Measurements from ENCODE around the gene PTGER1. TPM values are rescaled to one million over a fixed set of nuclear protein-coding genes. Genes with fewer than 3 reads are reported as not detected.

PTGER1 gene
- total RNA-seq, 1 experiment from 2014 or later = 0.63 TPM

DNA sequence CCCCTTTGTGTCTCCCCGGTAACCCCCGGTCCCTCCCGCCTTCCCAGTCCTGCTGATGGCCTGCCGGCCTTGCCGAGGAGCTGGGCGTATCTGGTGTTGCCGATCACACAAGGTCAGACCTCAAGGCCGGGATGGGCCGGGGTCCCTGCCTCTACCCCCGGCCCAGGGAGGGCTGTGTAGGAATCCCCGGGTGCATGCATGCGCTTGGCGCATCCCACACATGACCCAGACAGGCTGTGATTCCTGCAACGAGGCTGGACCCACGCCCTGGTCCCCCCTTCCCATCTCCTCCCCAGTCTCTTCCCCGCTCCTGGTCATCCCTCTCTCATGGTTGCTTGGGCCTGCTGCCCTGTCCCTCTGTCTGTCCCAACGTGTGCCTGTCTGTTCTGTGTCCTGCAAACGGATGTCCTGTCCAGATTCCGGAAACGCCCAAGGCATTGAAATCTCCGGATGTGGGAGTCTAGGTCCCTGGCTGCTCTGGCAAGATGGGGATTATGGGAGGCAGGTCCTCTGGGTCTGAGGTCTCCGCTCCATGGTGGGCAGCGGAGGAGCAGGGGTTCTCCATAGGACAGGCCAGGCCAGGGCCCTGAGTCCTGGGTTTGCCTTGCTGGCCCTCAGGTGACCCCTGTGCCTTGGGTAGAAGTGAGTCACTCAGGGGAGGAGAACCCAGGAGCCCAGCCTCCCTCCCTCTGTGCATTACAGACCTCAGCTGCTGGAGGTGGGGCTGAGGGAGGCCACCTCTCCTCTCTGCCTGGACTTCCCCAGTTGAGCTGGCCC, 40.4 kb downstream of the PTGER1 start:
- peaks cover 7% of the 10 kb centered on the region for H3K23me2 ChIP-seq (ENCODE audit: insufficient read length, low read depth, low read length, poor library complexity, severe bottlenecking)
- no peak overlapping the region for H3K56ac ChIP-seq (ENCODE audit: insufficient read length, low read depth, low read length)
- H2BK20ac ChIP-seq (ENCODE audit: low read depth, low read length, poor library complexity, severe bottlenecking) = no peak overlapping the region
- no peaks in the 10 kb centered on the region for H3K27me3 ChIP-seq (ENCODE audit: insufficient read depth, low read length)
- no peaks in the 10 kb centered on the region for H3K9me3 ChIP-seq (ENCODE audit: control insufficient read depth, low read depth, low read length)
- H3K4me1 Mint-ChIP-seq = peaks cover 12 to 15% of the 10 kb centered on the region in 2 experiments
- H4K5ac ChIP-seq (ENCODE audit: insufficient read length, low read depth, low read length) = no peak overlapping the region
- H4K20me1 ChIP-seq (ENCODE audit: control insufficient read depth, insufficient read depth, insufficient read length) = no peaks in the 10 kb centered on the region
- peaks cover 5% of the 10 kb centered on the region; the same call in 1 of the 2 replicates for H3K79me2 ChIP-seq (ENCODE audit: insufficient read depth, low read length)
- no peak overlapping the region for H3K18ac ChIP-seq (ENCODE audit: insufficient read length, low read depth, low read length)
- H3K4me3 Mint-ChIP-seq = peak overlapping the region; percentile 71 to 81
- H3K27ac ChIP-seq (ENCODE audit: insufficient read length, low read depth, low read length) = no peak overlapping the region
- no peak overlapping the region for H3T11ph ChIP-seq (ENCODE audit: low read length)
- H3K36me3 Mint-ChIP-seq (ENCODE audit: insufficient read depth in 1 of 3, low read depth in 3 of 3) = peaks cover 0 to 8% (median 0%) of the 10 kb centered on the region in 3 experiments; a peak in 2 of 7 replicates
- H3K27ac Mint-ChIP-seq = peak overlapping the region in 1 of 3 experiments; percentile 75; a peak in 3 of 7 replicates
- H3K14ac ChIP-seq (ENCODE audit: insufficient read depth, low read length) = no peak overlapping the region
- H2AK5ac ChIP-seq (ENCODE audit: insufficient read length, low read length) = no peak overlapping the region
- no peaks in the 10 kb centered on the region for H3K9me3 Mint-ChIP-seq
- H4K91ac ChIP-seq (ENCODE audit: insufficient read length, low read depth, low read length) = no peak overlapping the region
- WGBS (ENCODE audit: extremely low coverage, insufficient read length, low lambda C conversion rate) = no CpG with 5 or more reads among the region's 23 CpGs
- no peak overlapping the region for H3K4me2 ChIP-seq (ENCODE audit: insufficient read depth, insufficient read length, low read length)
- DNase-seq = no peak
- no peak overlapping the region for H3K4ac ChIP-seq (ENCODE audit: low read depth, low read length)
- H3K23ac ChIP-seq (ENCODE audit: insufficient read length, low read depth, low read length) = no peak overlapping the region
- H2BK120ac ChIP-seq (ENCODE audit: low read depth, low read length, poor library complexity, severe bottlenecking) = no peak overlapping the region
- H2AFZ ChIP-seq (ENCODE audit: low read length) = no peak overlapping the region
- H3K9ac ChIP-seq (ENCODE audit: extremely low read depth, insufficient read length, low read length) = no peak overlapping the region
- TF ChIP-seq CTCF (conservative IDR thresholded peaks at IDR 0.05) = no peak
- no peaks in the 10 kb centered on the region for H3K4me1 ChIP-seq (ENCODE audit: insufficient read depth, low read length)
- H2BK12ac ChIP-seq (ENCODE audit: insufficient read length, low read depth, low read length) = no peak overlapping the region
- H4K8ac ChIP-seq (replicated peaks; ENCODE audit: insufficient read length, low read depth, low read length) = no peak overlapping the region
- peaks cover 18% of the 10 kb centered on the region for H3K27me3 Mint-ChIP-seq (ENCODE audit: low read depth)
- H2BK5ac ChIP-seq (ENCODE audit: insufficient read length, low read length) = no peak overlapping the region
- peaks cover 4% of the 10 kb centered on the region for H3K79me1 ChIP-seq (ENCODE audit: insufficient read depth, low read depth, low read length, poor library complexity, severe bottlenecking)
- H2BK15ac ChIP-seq (ENCODE audit: low read depth, low read length) = no peak overlapping the region
